H1 (cell line): ENCODE results near the gene GTPBP6. TPM values are rescaled to one million over a fixed set of nuclear protein-coding genes. Genes with fewer than 3 reads are reported as not detected.
"Not testable (repeated sequence)": the region's sequence is repeated elsewhere in the genome, so short reads cannot be mapped to it uniquely, and the experiment has no call there.

Experiments used
- CTCF ChIA-PET: fragments of 300-600 bp; sonication (Branson Sonifier 250); formaldehyde crosslinking; loops from one replicate; lab custom pipeline; 2021; ENCODE audit not compliant: partially characterized antibody; lab: Charles Lee
- POLR2A ChIA-PET: fragments of 300-600 bp; sonication (Branson Sonifier 250); formaldehyde crosslinking; loops from one replicate; lab custom pipeline; 2021; ENCODE audit warnings: inconsistent platforms; ENCODE audit not compliant: partially characterized antibody; lab: Charles Lee
- DNase-seq, 2 experiments: peaks; one replicate each; pipeline versions ENCODE4 v3.0.0 to v3.0.0-alpha.2; 2010 to 2022; ENCODE audit warnings: low spot score in 2 of 2, low read depth in 1 of 2, mixed read lengths in 1 of 2
- FAIRE-seq: peaks from 2 replicates; lab custom pipeline; 2011; peaks lifted over from hg19 to GRCh38; lab: Jason Lieb, UNC
- H2AFZ ChIP-seq: 2 replicates; pipeline ENCODE4 v1.8.1; 2012; ENCODE audit warnings: low read length, inconsistent platforms
- H2AK5ac ChIP-seq: 2 replicates; pipeline ENCODE4 v1.6.1; 2013; ENCODE audit warnings: low read depth, low read length
- H2BK120ac ChIP-seq: replicated peaks from 2 replicates; pipeline ENCODE3; 2013; ENCODE audit warnings: low read depth, low read length, inconsistent platforms
- H2BK12ac ChIP-seq: 2 replicates; pipeline ENCODE4 v1.6.1; 2013; ENCODE audit warnings: low read depth, low read length
- H2BK15ac ChIP-seq: 2 replicates; pipeline ENCODE4 v1.6.1; 2013; ENCODE audit warnings: low read length
- H2BK20ac ChIP-seq: 2 replicates; pipeline ENCODE4 v1.6.1; 2013; ENCODE audit warnings: low read length
- H2BK5ac ChIP-seq: 2 replicates; pipeline ENCODE4 v1.6.1; 2013; ENCODE audit warnings: low read depth, low read length
- H3K14ac ChIP-seq: 2 replicates; pipeline ENCODE4 v1.6.1; 2013; ENCODE audit warnings: inconsistent platforms; ENCODE audit not compliant: insufficient read length
- H3K18ac ChIP-seq: 2 replicates; pipeline ENCODE4 v1.6.1; 2013; ENCODE audit warnings: low read length; ENCODE audit errors: extremely low read depth
- H3K23ac ChIP-seq: 2 replicates; pipeline ENCODE4 v1.6.1; 2013; ENCODE audit warnings: inconsistent platforms; ENCODE audit not compliant: insufficient read length
- H3K23me2 ChIP-seq: 2 replicates; pipeline ENCODE4 v1.6.1; 2013; ENCODE audit warnings: low read depth, low read length
- H3K27ac ChIP-seq: 2 replicates; pipeline ENCODE4 v1.6.1; 2011; ENCODE audit warnings: low read depth, low read length, inconsistent platforms
- H3K27me3 ChIP-seq, 4 experiments: replicated peaks in 1 of 4; 1 replicate in 1 of 4; 2 replicates in 3 of 4; pipeline versions ENCODE4 v1.6.1 to v1.8.1; 2011 to 2013; ENCODE audit warnings: low read length in 3 of 4, mild to moderate bottlenecking in 3 of 4, inconsistent platforms in 2 of 4, mixed read lengths in 2 of 4, moderate library complexity in 1 of 4; ENCODE audit not compliant: control insufficient read depth in 3 of 4, insufficient read depth in 3 of 4; ENCODE audit errors: extremely low read depth in 1 of 4
- H3K36me3 ChIP-seq, 4 experiments: 2 replicates each; pipeline versions ENCODE4 v1.6.1 to v1.8.1; 2011 to 2013; ENCODE audit warnings: mild to moderate bottlenecking in 4 of 4, low read length in 3 of 4, moderate library complexity in 2 of 4, control low read depth in 1 of 4, inconsistent platforms in 1 of 4; ENCODE audit not compliant: insufficient read depth in 4 of 4, control insufficient read depth in 2 of 4
- H3K4ac ChIP-seq: replicated peaks from 2 replicates; pipeline ENCODE3; 2013; ENCODE audit warnings: low read length, low read depth, mixed read lengths, inconsistent platforms; ENCODE audit not compliant: insufficient read length
- H3K4me1 ChIP-seq, 4 experiments: replicated peaks in 1 of 4; 1 replicate in 1 of 4; 2 replicates in 3 of 4; pipeline versions ENCODE4 v1.6.1 to v1.8.1; 2011 to 2013; ENCODE audit warnings: low read length in 3 of 4, inconsistent platforms in 2 of 4, mixed read lengths in 1 of 4; ENCODE audit not compliant: insufficient read depth in 4 of 4, control insufficient read depth in 3 of 4
- H3K4me2 ChIP-seq, 2 experiments: 2 replicates each; pipeline versions ENCODE4 v1.6.1 to v1.8.1; 2011 to 2013; ENCODE audit warnings: low read depth in 2 of 2, low read length in 2 of 2, control low read depth in 1 of 2, inconsistent platforms in 1 of 2, mild to moderate bottlenecking in 1 of 2; ENCODE audit not compliant: insufficient read depth in 1 of 2
- H3K4me3 ChIP-seq, 4 experiments: fragments of 200-600, 300-600 bp in 1 of 4; sonication (generic), shearing (Covaris generic), sonication (Bioruptor Twin) in 1 of 4; 2 replicates each; pipeline versions ENCODE4 v1.5.1 to v1.8.1; 2011 to 2016; ENCODE audit warnings: low read length in 4 of 4, low read depth in 3 of 4, control low read depth in 2 of 4, inconsistent platforms in 2 of 4, mild to moderate bottlenecking in 2 of 4, mixed read lengths in 1 of 4, moderate library complexity in 1 of 4; ENCODE audit not compliant: insufficient read depth in 2 of 4; ENCODE audit errors: extremely low read depth in 1 of 4
- H3K56ac ChIP-seq: replicated peaks from 2 replicates; pipeline ENCODE3; 2013; ENCODE audit warnings: low read depth, mild to moderate bottlenecking, mixed read lengths, low read length, inconsistent platforms; ENCODE audit not compliant: insufficient read length
- H3K79me1 ChIP-seq: 2 replicates; pipeline ENCODE4 v1.6.1; 2013; ENCODE audit warnings: low read depth, low read length, control low read depth
- H3K79me2 ChIP-seq, 2 experiments: 2 replicates each; pipeline versions ENCODE4 v1.6.1 to v1.8.1; 2012 to 2013; ENCODE audit warnings: low read length in 2 of 2, mild to moderate bottlenecking in 2 of 2, inconsistent platforms in 1 of 2; ENCODE audit not compliant: insufficient read depth in 2 of 2, control insufficient read depth in 1 of 2
- H3K9ac ChIP-seq, 4 experiments: replicated peaks in 1 of 4; 1 replicate in 1 of 4; 2 replicates in 3 of 4; pipeline versions ENCODE4 v1.6.1 to v1.8.1; 2011 to 2013; ENCODE audit warnings: low read depth in 3 of 4, low read length in 3 of 4, control low read depth in 2 of 4, mild to moderate bottlenecking in 2 of 4, moderate library complexity in 2 of 4, inconsistent platforms in 1 of 4; ENCODE audit errors: extremely low read depth in 1 of 4
- H3K9me3 ChIP-seq, 2 experiments: 2 replicates each; pipeline versions ENCODE4 v1.6.1 to v1.8.1; 2012 to 2013; ENCODE audit warnings: mild to moderate bottlenecking in 2 of 2, moderate library complexity in 2 of 2, control low read depth in 1 of 2, inconsistent platforms in 1 of 2, low read depth in 1 of 2, low read length in 1 of 2, mixed read lengths in 1 of 2; ENCODE audit not compliant: insufficient read depth in 2 of 2
- H4K20me1 ChIP-seq, 2 experiments: replicated peaks in 1 of 2; 2 replicates each; pipeline versions ENCODE3 to v1.8.1; 2011 to 2013; ENCODE audit warnings: inconsistent platforms in 2 of 2, low read length in 2 of 2, mild to moderate bottlenecking in 1 of 2; ENCODE audit not compliant: insufficient read depth in 2 of 2, control insufficient read depth in 1 of 2
- H4K5ac ChIP-seq: 2 replicates; pipeline ENCODE4 v1.6.1; 2013; ENCODE audit warnings: low read length, low read depth, mixed read lengths, inconsistent platforms; ENCODE audit not compliant: insufficient read length
- H4K8ac ChIP-seq: 2 replicates; pipeline ENCODE4 v1.8.0; 2013; ENCODE audit warnings: mild to moderate bottlenecking, moderate library complexity, low read length, inconsistent platforms; ENCODE audit not compliant: insufficient read depth; ENCODE audit errors: extremely low read depth
- H4K91ac ChIP-seq: replicated peaks from 2 replicates; pipeline ENCODE3; 2013; ENCODE audit warnings: low read length, mixed read lengths, inconsistent platforms; ENCODE audit not compliant: insufficient read length
- WGBS, 2 experiments: shearing (Covaris generic) in 1 of 2; methylation state at CpG; one replicate each; pipeline versions ENCODE4 v1.1.6 to v1.1.7; 2013 to 2015; ENCODE audit warnings: low lambda C conversion rate in 2 of 2, mixed read lengths in 2 of 2, inconsistent platforms in 1 of 2, low coverage in 1 of 2, missing lambda C conversion rate in 1 of 2; ENCODE audit not compliant: insufficient replicate concordance in 2 of 2, insufficient coverage in 1 of 2, insufficient read length in 1 of 2; ENCODE audit errors: extremely low coverage in 1 of 2, missing lambda C conversion rate in 1 of 2; 5-methylcytosine and 5-hydroxymethylcytosine counted together
- polyA plus RNA-seq, 7 experiments: library from polyadenylated mRNA; depleted of rRNA in 3 of 7; stranded (reverse) in 5 of 7; unstranded in 2 of 7; fragments of >200 nt in 5 of 7; fragments of 200-250 nt in 2 of 7; gene quantifications; 1 replicate in 5 of 7; 2 replicates in 1 of 7; 4 replicates in 1 of 7; pipeline versions ENCODE4 v1.2.1 to v1.2.3, GENCODE V29; 2011 to 2013; ENCODE audit warnings: missing spikeins in 2 of 7, mixed read lengths in 2 of 7
- total RNA-seq: library from RNA; stranded (reverse); fragmentation: NEBNext Ultra II Directional; extraction: Animal tissue kit (Norgen Biotek cat#: 25700); gene quantifications from 2 replicates; pipeline ENCODE4 v1.2.1, GENCODE V29; 2021

Gene GTPBP6
- total and polyA plus RNA-seq, 2 of the 8 experiments (the other 6 are each of a cell fraction or from before 2014, with no cell fraction given): 33.9 to 57.1 TPM

DNA sequence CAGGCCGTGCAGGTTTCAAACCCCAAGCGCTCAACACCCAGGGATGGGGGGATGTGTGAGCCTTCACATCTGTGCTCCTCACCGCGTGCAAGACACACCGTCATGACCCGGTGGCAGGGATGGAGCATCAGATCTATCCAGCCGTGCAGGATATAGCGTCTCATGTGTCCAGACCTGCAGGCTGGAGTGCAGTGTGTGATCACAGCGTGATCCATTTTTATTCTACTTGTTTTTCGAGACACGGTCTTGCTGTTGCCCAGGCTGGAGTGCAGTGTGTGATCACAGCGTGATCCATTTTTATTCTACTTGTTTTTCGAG, 32.7 kb upstream of the GTPBP6 start:
- H3K23me2 ChIP-seq, H4K5ac ChIP-seq, H3K4me1 ChIP-seq, H3K4me2 ChIP-seq, CTCF ChIA-PET, H2BK20ac ChIP-seq, H4K91ac ChIP-seq, H2BK15ac ChIP-seq, H3K27ac ChIP-seq, FAIRE-seq, H2AFZ ChIP-seq, H3K18ac ChIP-seq, H3K23ac ChIP-seq, DNase-seq, H3K9ac ChIP-seq, H3K27me3 ChIP-seq, H3K4ac ChIP-seq, H2AK5ac ChIP-seq, H2BK12ac ChIP-seq, H3K4me3 ChIP-seq, H3K14ac ChIP-seq, POLR2A ChIA-PET, H3K56ac ChIP-seq, H2BK120ac ChIP-seq, H3K9me3 ChIP-seq: not testable (repeated sequence)
- Histone ChIP-seq H3K79me1 (peaks cover 13% of the 10 kb centered on the region), H4K20me1 (peaks cover 11 to 15% of the 10 kb centered on the region in 2 experiments), H4K8ac (peak overlapping the region; percentile 71; the same call in 1 of the 2 replicates), H2BK5ac (peak overlapping the region; percentile 52; the same call in 1 of the 2 replicates), H3K79me2 (peaks cover 0 to 60% of the 10 kb centered on the region in 2 experiments; a peak in 2 of 4 replicates), H3K36me3 (peaks cover 0 to 19% (median 9%) of the 10 kb centered on the region in 4 experiments; a peak in 5 of 8 replicates)
- 89% methylated on average over 9 of the region's 13 CpGs; no CpG with 5 or more reads in 1 of the 2 experiments for WGBS, 2 experiments
